HEK293 (cell line): ENCODE results near the gene COMMD4.

Experiments used
- CTCF ChIA-PET: fragments of 350-600 bp; formaldehyde crosslinking; extraction: SDS; loops from one replicate; lab custom pipeline; 2021; ENCODE audit warnings: antibody characterized with exemption; lab: Yijun Ruan, JAX
- POLR2A ChIA-PET: fragments of 300-600 bp; formaldehyde crosslinking; extraction: SDS; loops from one replicate; lab custom pipeline; 2020; ENCODE audit warnings: antibody characterized with exemption, inconsistent platforms; lab: Yijun Ruan, JAX
- H3K27ac ChIP-seq: fragments of 200-500 bp; sonication (Bioruptor generic); 2 replicates; pipeline ENCODE4 v1.5.1; 2014; ENCODE audit warnings: low read depth, low read length, control low read depth, inconsistent platforms; ENCODE audit errors: extremely low read depth
- H3K36me3 ChIP-seq, 2 experiments: fragments of 200-500 bp in 1 of 2; sonication (Bioruptor generic) in 1 of 2; 1 replicate in 1 of 2; 2 replicates in 1 of 2; pipeline ENCODE4 v1.5.1; 2014 to 2017; ENCODE audit warnings: inconsistent platforms in 2 of 2, low read length in 2 of 2; ENCODE audit not compliant: control insufficient read depth in 2 of 2, insufficient read depth in 1 of 2
- H3K4me1 ChIP-seq: fragments of 200-500 bp; sonication (Bioruptor generic); 2 replicates; pipeline ENCODE4 v1.5.1; 2014; ENCODE audit warnings: mild to moderate bottlenecking, low read length, inconsistent platforms; ENCODE audit not compliant: control insufficient read depth, insufficient read depth
- H3K4me3 ChIP-seq: 2 replicates; pipeline ENCODE4 v1.5.1; 2011; ENCODE audit warnings: low read depth, mild to moderate bottlenecking, control low read depth, low read length, moderate library complexity
- H3K9me3 ChIP-seq: fragments of 200-500 bp; sonication (Bioruptor generic); 2 replicates; pipeline ENCODE4 v1.5.1; 2014; ENCODE audit warnings: low read depth, low read length, inconsistent platforms; ENCODE audit not compliant: control insufficient read depth, insufficient read depth
- BCL11B ChIP-seq: fragments of 450-650 bp; formaldehyde crosslinking; IDR thresholded peaks from 2 replicates; pipeline ENCODE4 v1.5.1; 2016; ENCODE audit warnings: low read depth, missing biosample characterization, missing genetic modification characterization
- GLIS1 ChIP-seq: fragments of 450-650 bp; formaldehyde crosslinking; IDR thresholded peaks from 2 replicates; pipeline ENCODE4 v1.5.1; 2016; ENCODE audit warnings: missing biosample characterization, missing genetic modification characterization
- HOXA7 ChIP-seq: sonication (generic); formaldehyde crosslinking; IDR thresholded peaks from 2 replicates; pipeline ENCODE4 v1.8.1; 2022; ENCODE audit warnings: missing genetic modification reagents, borderline replicate concordance
- SCRT2 ChIP-seq: fragments of 450-650 bp; formaldehyde crosslinking; IDR thresholded peaks from 2 replicates; pipeline ENCODE4 v1.5.1; 2016; ENCODE audit warnings: missing biosample characterization, missing genetic modification characterization
- SP2 ChIP-seq: fragments of 450-650 bp; formaldehyde crosslinking; IDR thresholded peaks from 2 replicates; pipeline ENCODE4 v1.5.1; 2016; ENCODE audit warnings: missing biosample characterization, missing genetic modification characterization
- ZBTB48 ChIP-seq: fragments of 450-650 bp; formaldehyde crosslinking; IDR thresholded peaks from 2 replicates; pipeline ENCODE4 v1.5.1; 2016; ENCODE audit warnings: missing biosample characterization, missing genetic modification characterization
- ZNF10 ChIP-seq: fragments of 450-650 bp; formaldehyde crosslinking; IDR thresholded peaks from 2 replicates; pipeline ENCODE4 v1.5.1; 2017; ENCODE audit warnings: missing biosample characterization, missing genetic modification characterization
- ZNF140 ChIP-seq: fragments of 450-650 bp; formaldehyde crosslinking; IDR thresholded peaks from 2 replicates; pipeline ENCODE4 v1.5.1; 2016; ENCODE audit warnings: missing biosample characterization, missing genetic modification characterization
- ZNF24 ChIP-seq: fragments of 450-650 bp; formaldehyde crosslinking; IDR thresholded peaks from 2 replicates; pipeline ENCODE4 v1.5.1; 2016; ENCODE audit warnings: missing biosample characterization, missing genetic modification characterization
- ZNF350 ChIP-seq: fragments of 450-650 bp; formaldehyde crosslinking; IDR thresholded peaks from 2 replicates; pipeline ENCODE4 v1.5.0; 2017; ENCODE audit warnings: missing biosample characterization, mild to moderate bottlenecking, missing genetic modification characterization
- ZNF354C ChIP-seq: fragments of 450-650 bp; formaldehyde crosslinking; IDR thresholded peaks from 2 replicates; pipeline ENCODE4 v1.5.1; 2016; ENCODE audit warnings: missing biosample characterization, missing genetic modification characterization, low read depth, borderline replicate concordance
- ZNF394 ChIP-seq: fragments of 450-650 bp; formaldehyde crosslinking; IDR thresholded peaks from 2 replicates; pipeline ENCODE4 v1.5.1; 2016; ENCODE audit warnings: missing biosample characterization, missing genetic modification characterization, mild to moderate bottlenecking, moderate library complexity, borderline replicate concordance
- ZNF404 ChIP-seq: fragments of 450-650 bp; formaldehyde crosslinking; IDR thresholded peaks from 2 replicates; pipeline ENCODE4 v1.5.1; 2017; ENCODE audit warnings: missing biosample characterization, missing genetic modification characterization
- ZNF530 ChIP-seq: fragments of 450-650 bp; formaldehyde crosslinking; IDR thresholded peaks from 2 replicates; pipeline ENCODE4 v1.5.1; 2016; ENCODE audit warnings: low read depth, missing biosample characterization, missing genetic modification characterization
- ZNF707 ChIP-seq: fragments of 450-650 bp; formaldehyde crosslinking; IDR thresholded peaks from 2 replicates; pipeline ENCODE4 v1.5.1; 2016; ENCODE audit warnings: missing biosample characterization, missing genetic modification characterization
- ZNF76 ChIP-seq: fragments of 450-650 bp; formaldehyde crosslinking; IDR thresholded peaks from 2 replicates; pipeline ENCODE4; 2016; ENCODE audit warnings: low read depth, missing biosample characterization, missing genetic modification characterization, borderline replicate concordance
- TF ChIP-seq, protein P1 (sequence below): fragments of 450-650 bp; formaldehyde crosslinking; IDR thresholded peaks from 2 replicates; pipeline ENCODE4 v1.5.1; 2016; ENCODE audit warnings: missing biosample characterization, missing genetic modification characterization

Gene COMMD4

GRCh38 chr15:75349851-75350588 is 14.2 kb downstream of the COMMD4 start:
- H3K9me3 ChIP-seq = no peaks in the 10 kb centered on the region
- CTCF ChIA-PET = interaction anchor here (4.7 kb wide), 1 partner anchor 18 kb away, joined by 33 read pairs; the partner anchor contains the start of gene MAN2C1
- peaks cover 6% of the 10 kb centered on the region; the same call in 1 of the 2 replicates for H3K4me1 ChIP-seq
- TF ChIP-seq ZNF404 (tag by site-specific recombination) (no peak), ZNF350 (tag by site-specific recombination) (no peak), ZBTB48 (0 out of 2 replicates have a peak, but pooled peaks have one; percentile 13), ZNF10 (tag by site-specific recombination) (peak; percentile 77), ZNF394 (no peak), SCRT2 (peak; percentile 64), ZNF140 (tag by site-specific recombination) (peak; percentile 100), SP2 (no peak), ZNF76 (tag by site-specific recombination) (0 out of 2 replicates have a peak, but pooled peaks have one; percentile 2), ZNF530 (no peak), ZNF354C (no peak)
- TF ChIP-seq, protein P1, sequence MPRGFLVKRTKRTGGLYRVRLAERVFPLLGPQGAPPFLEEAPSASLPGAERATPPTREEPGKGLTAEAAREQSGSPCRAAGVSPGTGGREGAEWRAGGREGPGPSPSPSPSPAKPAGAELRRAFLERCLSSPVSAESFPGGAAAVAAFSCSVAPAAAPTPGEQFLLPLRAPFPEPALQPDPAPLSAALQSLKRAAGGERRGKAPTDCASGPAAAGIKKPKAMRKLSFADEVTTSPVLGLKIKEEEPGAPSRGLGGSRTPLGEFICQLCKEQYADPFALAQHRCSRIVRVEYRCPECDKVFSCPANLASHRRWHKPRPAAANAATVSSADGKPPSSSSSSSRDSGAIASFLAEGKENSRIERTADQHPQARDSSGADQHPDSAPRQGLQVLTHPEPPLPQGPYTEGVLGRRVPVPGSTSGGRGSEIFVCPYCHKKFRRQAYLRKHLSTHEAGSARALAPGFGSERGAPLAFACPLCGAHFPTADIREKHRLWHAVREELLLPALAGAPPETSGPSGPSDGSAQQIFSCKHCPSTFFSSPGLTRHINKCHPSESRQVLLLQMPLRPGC (tag by site-specific recombination) = no peak
- no peak overlapping the region for H3K4me3 ChIP-seq
- no peak overlapping the region for H3K27ac ChIP-seq
- POLR2A ChIA-PET = interaction anchor here (1.3 to 5.5 kb wide), 3 partner anchors 13 to 18 kb away, joined by 3 to 55 read pairs (median 31); partner anchors contain the start of gene MAN2C1
- peaks cover 18 to 39% of the 10 kb centered on the region in 2 experiments for H3K36me3 ChIP-seq

GRCh38 chr15:75350601-75351361 is 14.9 kb downstream of the COMMD4 start:
- ChIA-PET CTCF (interaction anchor here (4.7 kb wide), 1 partner anchor 17 kb away, joined by 33 read pairs; the partner anchor contains the start of gene MAN2C1), POLR2A (interaction anchor here (0.7 to 5.5 kb wide), 4 partner anchors 10 to 104 kb away, joined by 3 to 55 read pairs (median 4); partner anchors contain the start of gene MAN2C1)
- Histone ChIP-seq H3K4me3 (no peak overlapping the region), H3K27ac (no peak overlapping the region), H3K9me3 (no peaks in the 10 kb centered on the region), H3K4me1 (peaks cover 6% of the 10 kb centered on the region; the same call in 1 of the 2 replicates), H3K36me3 (peaks cover 18 to 43% of the 10 kb centered on the region in 2 experiments)
- TF ChIP-seq ZNF24 (no peak), GLIS1 (tag by site-specific recombination) (peak; percentile 71; the same call in 1 of the 2 replicates)

DNA sequence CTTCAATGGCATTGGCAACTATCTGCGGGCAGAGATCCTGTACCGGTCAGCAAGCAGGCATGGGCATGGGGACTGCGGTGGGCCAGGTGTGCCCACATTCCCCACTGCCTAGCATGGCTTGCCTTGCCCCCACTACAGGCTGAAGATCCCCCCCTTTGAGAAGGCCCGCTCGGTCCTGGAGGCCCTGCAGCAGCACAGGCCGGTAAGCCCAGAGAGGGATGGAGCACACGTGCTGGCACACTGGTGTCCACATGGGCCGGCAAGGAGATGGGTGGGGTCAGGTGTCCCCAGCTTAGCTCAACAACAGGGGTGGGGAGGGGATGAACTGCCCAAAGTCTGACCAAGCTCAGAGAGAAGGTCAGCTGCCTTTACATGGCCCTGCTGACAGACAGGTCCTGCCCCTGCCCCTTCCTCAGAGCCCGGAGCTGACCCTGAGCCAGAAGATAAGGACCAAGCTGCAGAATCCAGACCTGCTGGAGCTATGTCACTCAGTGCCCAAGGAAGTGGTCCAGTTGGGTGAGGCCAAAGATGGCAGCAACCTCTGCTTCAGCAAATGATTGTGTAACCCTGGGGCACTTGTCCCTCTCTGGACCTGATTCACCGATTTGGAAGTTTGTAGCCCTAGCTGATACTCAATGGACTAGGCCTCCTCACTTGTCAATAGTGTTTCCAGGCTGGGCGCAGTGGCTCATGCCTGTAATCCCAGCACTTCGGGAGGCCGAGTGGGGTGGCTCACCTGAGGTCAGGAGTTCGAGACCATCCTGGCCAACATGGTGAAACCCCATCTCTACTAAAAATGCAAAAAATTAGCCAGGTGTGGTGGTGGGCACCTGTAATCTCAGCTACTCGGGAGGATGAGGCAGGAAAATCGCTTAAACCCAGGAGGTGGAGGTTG is 16.6 kb downstream of the COMMD4 start:
- no peaks in the 10 kb centered on the region for H3K9me3 ChIP-seq
- TF ChIP-seq BCL11B (0 out of 2 replicates have a peak, but pooled peaks have one; percentile 26), HOXA7 (CRISPR knock-in tag) (no peak), ZNF707 (no peak)
- TF ChIP-seq, all 188 proteins: peak for 1
- Histone ChIP-seq H3K27ac (no peak overlapping the region), H3K36me3 (peaks cover 18 to 55% of the 10 kb centered on the region in 2 experiments), H3K4me1 (peaks cover 6% of the 10 kb centered on the region; the same call in 1 of the 2 replicates), H3K4me3 (no peak overlapping the region)
- ChIA-PET CTCF (interaction anchor here (5.8 kb wide), 1 partner anchor 15 kb away, joined by 40 read pairs; the partner anchor contains the start of gene MAN2C1), POLR2A (interaction anchor here (1.4 to 5.5 kb wide), 2 partner anchors 16 to 99 kb away, joined by 5 to 55 read pairs; partner anchors contain the start of genes MAN2C1 and SIN3A)
